ENCODE results near the gene SPG11.
"Not testable (repeated sequence)": the region's sequence is repeated elsewhere in the genome, so short reads cannot be mapped to it uniquely, and the experiment has no call there.

Gene SPG11

DNA sequence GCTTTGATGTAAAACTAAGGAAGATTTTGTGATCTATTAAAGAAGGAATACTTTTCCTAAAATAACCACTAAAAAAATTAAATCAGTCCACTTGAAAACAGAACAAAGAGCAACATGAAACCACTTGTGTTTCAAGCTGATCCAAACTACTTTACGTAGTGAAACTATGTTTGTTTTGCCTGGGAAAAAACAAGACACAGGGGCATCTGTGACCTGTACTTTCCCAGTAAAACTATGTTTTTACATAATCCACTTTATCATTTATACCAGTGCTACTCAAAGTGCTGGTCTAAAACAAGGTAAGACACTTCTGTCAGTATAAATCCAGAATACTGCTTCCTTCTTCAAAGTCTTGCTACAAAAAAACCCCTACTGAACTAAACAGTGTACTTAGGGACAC is 56.7 kb downstream of the SPG11 start:
- DNase-seq (ENCODE audit: low spot score), result no peak

DNA sequence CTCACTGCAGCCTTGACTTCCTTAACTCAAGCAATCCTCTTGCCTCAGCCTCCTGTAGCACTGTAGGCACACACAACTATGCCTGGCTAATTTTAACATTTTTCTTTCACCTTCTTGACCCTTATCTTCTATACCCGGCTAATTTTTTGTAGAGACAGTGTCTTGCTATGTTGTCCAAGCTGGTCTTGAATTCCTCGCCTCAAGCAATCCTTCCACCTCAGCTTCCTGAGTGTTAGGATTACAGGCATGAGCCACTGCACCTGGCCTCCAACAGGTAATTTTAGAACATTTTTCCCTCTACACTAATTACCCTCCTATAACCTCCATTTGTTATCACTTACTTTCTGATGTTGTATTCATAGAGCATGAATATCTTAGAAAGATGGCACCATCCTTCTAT is 60.3 kb downstream of the SPG11 start:
- no peak for DNase-seq (ENCODE audit: low spot score)

DNA sequence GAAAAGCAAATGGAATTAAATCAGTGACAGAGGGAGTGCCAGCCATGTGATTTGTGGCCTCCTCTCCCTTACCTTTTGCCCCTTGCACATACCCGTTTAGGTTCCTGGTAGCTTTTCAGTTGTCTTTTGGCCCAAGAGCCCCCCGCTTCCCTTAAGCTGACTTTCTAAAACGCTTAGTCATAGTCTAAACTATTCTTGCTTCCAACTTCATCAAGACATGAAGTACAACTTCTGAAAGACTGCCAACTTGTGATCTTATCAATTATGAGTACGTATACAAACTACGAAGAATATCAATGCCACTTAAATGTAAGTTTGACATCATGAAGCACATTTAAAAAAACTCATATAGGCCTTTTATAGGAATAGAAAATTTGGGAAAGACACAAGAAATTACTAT is 64.6 kb downstream of the SPG11 start:
- no peak for DNase-seq (ENCODE audit: low spot score)

DNA sequence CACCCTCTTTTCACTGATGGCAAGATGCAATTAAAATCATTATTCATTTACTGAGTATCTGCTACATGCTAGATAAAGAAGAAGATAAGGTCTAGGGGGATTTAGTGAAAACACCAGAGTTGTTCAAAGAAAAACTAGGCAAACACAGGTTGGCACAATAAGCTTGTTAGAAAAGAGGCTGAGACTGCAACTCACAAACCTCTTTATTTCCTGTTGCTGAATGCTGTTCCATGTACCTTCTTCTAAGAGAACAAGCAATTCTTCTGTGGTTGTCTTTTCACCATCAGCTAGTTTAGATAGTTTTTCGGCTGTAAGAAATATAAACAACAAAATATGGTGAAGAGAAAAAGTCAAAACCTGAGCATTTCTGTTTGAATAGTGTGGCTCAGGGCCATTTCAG is 65.4 kb downstream of the SPG11 start:
- DNase-seq (ENCODE audit: low spot score), result no peak

DNA sequence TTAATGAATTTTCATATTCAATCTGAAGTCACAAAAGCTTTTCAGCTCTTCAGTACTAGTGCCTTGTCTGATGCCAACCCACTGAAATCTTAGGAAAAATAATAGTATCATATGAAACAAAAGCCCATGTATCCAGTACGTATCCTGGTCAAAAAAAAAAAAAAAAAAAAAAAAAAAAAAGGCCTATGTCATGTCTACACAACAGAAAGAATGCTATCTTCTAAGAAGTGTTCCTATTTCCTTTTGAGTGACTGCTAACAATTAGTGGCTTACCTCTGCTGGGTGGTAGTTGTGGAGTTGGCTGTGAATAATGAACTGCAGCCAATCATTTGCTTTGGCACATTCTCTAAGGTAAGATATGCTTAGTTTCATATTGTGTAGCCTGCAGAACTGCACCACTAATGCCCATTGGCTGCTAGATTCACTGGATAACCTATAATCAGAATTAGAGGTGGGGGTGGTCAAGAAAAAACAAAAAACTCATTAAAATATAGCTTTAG is 66.9 kb downstream of the SPG11 start:
- no peak for DNase-seq (ENCODE audit: low spot score)

DNA sequence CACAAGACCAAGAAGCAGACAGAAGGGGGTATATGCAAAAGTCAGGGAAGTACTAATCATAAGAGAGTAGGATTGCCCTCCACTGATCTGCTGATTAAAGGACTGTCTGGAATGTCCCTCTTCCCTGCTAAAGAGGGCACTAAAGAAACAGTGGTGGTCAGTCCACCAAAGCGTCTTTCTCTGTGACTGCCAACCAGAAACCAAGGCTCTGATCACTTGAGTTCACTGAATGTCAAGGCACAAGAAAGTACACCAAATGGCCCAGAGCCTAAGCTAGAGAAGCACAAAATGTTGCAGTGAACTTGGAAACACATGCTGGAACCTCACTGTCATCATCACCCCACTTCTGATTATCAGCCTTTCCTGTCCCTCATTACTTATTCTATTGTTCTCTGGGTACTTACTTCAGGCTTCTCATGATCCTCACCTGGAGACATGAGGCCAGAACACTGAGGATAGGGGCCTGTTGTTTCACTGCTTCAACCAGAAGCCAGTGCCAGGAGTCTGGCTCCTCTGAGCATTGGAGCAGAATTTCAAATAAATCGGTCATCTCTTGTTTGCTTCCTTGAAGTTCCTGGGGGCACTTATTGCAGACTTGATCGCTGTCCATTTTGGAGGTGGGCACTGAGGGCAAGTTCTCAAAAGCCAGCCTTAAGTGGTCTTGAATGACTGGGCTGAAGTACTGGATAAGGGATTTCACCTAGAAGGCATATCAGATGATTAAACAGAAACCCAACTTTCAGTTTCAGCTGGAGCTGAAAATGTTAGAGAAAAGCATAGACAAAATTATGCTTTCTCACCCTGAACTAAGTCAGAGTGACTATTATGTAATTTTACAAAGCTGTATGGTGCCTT is 67.6 kb downstream of the SPG11 start:
- no peak for DNase-seq (ENCODE audit: low spot score)

DNA sequence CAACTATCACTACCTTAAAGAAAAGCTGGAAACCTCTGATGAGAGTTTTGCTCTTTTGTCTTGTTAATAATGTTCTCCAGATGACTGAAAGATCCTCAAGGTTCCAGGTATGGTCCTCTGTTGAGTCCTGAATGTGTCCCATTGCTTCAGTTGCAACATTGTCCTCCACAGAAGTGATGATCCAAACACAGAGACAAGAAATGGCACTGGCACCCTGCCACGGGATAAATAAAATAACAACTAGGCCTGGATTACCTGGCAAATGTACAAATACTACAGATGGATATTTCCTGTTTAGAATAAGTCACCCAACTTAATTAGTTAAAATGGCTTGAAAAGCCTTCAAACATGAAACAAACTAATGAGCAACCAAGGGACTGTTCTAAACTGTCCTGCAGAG is 68.2 kb downstream of the SPG11 start:
- DNase-seq (ENCODE audit: low spot score), result no peak

DNA sequence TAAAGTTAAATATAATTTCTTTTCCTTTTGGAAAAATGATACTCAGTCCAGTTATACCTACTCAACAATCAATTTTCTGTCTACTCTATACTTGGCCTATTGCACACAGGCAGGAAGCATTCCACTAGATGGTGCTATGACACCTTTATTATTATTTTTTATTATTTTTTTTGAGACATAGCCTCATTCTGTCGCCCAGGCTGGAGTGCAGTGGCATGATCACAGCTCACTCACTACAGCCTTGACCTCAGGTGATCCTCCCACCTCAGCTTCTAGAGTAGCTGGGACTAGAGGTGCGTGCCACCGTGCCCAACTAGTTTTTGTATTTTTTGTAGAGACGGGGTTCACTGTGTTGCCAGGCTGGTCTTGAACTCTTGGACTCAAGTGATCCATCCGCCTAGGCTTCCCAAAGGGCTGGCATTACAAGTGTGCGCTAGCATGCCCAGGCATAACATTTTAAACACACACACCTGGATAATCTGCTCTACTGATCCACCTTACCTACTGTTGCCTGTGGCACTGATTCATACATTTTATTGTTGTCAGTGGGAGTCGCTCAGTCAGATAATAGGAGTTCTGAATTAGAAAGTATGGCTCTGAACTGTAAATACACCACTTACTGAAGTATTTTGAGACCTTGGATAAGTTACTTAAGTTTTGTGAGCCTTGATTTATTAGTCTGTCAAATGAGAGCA is 70.3 kb downstream of the SPG11 start:
- no peak for DNase-seq (ENCODE audit: low spot score)

DNA sequence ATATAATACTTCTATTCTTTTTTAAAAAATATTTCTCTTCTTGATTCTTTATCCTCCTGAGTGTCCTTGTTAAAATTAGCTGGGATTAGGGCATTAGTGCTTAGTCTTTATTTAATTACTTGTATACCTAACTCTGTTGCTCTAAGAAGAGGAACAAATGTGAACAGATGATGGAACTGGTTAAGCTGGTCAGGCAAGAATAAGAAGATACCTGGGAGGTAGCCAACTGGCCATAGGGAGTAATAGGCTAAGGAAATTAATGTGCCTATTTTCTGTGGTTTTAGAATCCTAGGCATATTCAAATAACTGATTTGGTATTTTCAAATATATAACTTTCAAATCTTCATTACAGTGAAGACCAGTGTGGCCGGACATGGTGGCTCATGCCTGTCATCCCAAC is 72.1 kb downstream of the SPG11 start:
- no peak for DNase-seq (ENCODE audit: low spot score)

DNA sequence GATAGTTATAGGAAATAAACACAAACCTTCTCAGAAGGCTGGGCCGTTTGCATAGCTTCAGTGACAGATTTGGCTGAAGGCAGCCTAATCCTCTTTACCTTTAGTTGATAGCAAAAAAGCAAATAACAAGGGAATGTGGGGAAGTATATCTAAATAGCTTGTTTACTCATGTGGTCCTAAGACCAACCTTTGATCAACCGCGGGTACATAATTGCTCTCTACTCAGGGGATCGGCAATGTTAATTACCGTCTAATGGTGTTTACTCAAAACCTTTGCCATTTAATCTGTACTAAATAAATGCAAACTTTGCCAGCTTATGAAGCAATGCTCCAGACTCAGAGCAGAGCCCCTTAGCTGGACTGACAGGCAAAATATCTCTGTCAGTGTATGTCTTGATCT is 74.9 kb downstream of the SPG11 start:
- no peak for DNase-seq (ENCODE audit: low spot score)

DNA sequence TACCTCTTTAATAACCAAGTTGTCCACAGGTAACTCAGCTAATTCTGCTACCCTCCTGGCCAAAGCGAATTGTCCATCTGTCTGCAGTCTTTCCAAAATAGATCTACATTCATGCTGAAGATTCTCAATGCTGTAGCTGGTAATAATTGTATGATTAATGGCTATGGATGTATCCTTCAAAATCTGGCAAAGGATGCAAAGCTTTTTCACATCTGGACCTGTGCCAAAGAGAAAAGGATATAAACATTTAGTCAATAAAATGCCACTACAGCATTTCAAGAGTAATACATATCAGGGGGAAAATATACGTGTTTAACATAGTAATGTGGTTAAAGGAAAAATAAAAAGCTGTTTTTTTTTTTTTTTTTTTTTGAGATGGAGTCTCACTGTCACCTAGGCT is 77.8 kb downstream of the SPG11 start:
- no peak for DNase-seq (ENCODE audit: low spot score)

DNA sequence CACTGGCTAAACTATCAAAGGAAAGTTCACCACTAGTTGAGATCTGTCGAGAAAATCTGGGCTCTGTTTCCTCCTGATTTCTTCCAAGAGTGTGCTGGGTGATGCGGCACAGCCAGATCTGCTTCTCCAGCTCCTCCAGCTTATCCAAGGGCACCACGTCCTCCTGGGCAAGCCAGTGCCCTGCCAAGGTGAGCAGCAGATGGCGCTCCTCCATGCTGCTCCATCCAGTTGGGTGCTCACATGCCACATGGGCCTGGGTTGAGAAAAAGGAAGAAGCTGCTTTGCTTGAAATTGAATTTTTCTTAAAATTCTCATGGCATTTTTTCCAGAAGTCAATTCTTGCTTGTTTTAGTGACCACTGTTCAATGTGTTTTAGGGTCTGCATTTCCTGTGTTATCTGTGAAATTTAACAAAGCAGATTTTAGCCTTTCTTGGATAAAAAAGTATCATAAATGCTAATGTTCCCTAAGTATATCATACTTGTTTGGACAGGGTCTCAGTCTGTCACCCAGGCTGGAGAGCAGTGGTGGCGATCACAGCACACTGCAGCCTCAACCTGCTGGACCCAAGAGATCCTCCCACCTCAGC is 79.2 kb downstream of the SPG11 start:
- DNase-seq (ENCODE audit: low spot score), result no peak

DNA sequence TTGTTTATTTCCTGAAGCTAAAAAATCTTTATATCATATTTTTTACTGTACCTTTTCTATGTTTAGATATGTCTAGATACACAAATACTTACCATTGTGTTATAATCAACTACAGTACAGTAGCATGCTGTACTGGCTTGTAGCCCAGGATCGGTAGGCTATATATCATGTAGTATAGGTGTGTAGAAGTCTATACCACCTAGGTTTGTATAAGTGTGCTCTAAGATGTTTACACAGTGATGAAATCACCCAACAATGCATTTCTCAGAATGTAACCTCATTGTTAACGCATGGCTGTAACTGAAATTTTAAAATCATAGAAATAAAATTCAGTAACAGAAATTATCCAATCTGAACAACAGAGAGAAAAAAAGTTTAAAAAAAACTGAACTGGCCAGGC is 83.4 kb downstream of the SPG11 start:
- DNase-seq (ENCODE audit: low spot score), result no peak

DNA sequence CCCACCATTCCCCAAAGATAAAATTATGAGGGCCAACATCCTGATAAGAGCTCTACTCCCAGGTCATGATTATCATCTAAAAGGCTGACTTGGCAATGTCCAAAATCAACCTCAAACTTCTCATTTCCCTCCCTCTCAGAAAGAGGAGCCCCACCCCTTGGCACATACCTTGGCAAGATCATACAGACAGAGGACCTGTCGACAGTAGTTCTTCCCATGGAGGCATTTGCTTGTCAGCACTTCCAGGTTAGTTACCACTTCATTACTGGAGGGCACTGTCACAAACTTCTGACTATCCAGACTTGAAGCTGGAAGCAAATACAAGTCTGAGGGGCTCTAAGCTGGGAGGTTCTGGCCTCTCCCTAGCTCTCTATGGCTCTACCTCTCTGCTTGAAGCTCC is 88.7 kb downstream of the SPG11 start:
- DNase-seq (ENCODE audit: low spot score), result no peak

DNA sequence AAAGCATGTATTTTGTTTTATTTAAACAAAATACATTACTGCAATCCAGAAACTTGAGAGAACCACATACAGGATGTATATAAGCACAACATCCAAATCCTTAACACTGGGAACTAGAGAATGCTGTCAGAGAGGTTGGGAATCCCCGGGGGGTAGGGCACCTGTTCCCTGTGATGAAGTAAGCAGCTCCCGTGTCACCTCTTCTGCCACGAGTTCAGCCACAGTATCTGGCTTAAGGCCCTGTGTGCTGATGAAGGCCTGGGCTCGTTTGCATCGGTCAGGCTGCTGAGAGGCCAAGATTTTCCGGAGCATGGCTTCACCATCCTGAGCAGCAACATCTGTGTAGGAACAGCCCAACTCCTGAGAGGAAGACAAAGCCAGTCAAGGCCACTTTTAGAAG is 90.1 kb downstream of the SPG11 start:
- no peak for DNase-seq (ENCODE audit: low spot score)

DNA sequence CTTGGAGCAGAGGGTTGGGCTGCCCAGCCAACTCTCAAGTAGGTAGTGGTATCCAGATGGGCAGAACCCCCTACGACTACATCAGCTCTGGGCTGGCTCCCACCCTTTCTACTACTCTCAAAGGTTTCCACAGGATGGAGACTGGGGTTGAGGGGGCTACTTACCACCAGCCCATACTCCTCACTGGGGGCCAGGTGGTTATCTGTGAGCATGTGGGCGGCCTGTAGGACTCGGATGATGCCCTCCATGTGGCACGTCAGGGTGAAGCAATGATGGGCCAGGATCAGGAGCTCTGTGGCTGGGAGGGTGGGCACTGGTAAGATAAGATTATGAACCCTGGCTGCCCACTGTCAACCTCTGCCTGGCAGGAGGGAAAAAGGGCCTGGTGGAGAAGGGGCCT is 93.1 kb downstream of the SPG11 start:
- no peak for DNase-seq (ENCODE audit: low spot score)

DNA sequence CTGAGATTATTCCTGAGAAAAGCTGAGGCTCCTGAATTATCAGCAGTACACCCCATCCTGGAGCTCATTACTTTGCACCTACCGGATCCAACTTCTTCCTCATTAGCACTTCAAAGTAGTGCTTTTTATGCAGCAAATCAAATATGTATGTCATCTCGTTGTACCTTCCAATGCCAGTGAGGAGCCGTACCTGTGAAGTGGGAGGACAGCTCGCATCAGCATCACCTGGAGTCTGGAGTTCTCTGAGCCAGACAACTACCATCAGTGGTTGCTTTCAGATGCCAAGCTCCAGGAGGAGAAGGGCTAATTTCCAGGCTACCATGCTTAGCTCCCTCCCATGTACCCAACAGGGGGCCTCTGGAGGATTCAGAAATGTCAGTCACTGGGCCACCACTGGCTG is 94.1 kb downstream of the SPG11 start:
- DNase-seq (ENCODE audit: low spot score), result no peak

DNA sequence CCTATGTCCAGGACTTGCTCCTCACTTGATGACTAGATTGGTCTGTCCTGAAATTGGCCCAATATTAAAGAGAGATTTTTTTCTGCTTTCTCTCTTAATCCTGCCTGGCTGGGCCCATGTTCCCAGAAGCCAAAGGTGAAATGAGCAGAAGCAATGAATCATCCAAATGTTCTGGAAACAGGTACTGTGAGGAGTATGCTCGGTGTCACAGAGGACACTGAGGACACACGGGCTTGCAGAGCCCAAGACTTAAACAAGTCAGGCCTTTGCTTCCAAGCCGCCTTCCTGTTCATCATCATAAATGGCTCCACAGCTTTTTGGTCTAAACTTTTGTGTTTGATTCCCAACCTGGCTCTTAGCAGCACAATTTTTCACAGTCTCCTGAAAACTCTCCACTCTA is 95.1 kb downstream of the SPG11 start:
- no peak for DNase-seq (ENCODE audit: low spot score)

DNA sequence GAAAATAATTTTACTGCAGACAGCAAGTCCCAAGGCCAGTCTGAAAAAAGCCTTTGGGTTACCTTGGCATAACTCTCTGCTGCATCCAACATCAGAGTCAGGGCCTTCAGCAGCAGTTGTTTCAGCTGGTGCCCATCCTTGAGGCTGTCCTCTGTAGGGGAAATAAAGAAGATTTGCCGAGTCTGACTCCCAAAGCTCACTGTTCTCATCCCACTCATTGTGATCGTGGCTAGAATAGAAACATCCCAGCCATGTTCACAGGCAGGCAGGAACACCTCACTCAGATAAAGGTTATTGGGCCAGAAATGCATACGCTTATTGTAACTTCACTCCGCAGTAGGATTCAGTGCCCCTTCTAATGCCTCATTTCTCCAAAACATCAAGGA is 97.3 kb downstream of the SPG11 start:
- no peak for DNase-seq (ENCODE audit: low spot score)

DNA sequence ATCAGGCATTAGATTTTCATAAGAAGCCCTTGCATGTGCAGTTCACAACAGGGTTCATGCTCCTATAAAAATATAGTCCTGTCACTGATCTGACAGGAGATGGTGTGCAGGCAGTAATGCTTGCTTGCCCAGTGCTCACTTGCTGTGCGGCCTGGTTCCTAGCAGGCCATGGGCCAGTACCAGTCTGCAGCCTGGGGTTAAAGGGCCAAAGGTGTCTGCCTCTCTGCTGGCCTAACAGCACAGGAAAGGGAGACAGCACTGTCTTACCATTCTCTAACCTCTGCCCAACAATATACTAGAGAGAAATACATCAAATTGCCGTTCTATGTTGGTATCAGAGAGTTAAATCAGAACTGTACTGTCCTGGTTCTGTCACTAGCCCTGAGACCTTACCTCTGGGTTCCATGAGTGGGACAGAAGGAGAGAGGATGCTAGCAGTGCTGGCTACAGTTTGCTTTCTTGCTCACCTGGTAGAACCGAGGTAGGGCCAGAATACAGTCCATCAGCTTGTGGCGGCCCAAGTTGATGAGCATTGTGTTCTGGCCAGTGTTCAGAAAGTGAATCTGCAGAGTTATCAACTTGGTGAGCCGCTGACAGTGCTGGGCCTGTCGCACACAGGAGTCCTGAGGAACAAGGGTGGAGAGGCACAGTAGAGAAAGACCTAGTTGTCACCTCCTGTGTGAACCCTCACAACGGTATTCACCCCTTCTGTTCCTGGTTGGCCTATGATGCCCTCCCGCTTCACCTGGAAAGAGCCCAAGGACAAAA is 97.9 kb downstream of the SPG11 start:
- DNase-seq (ENCODE audit: low spot score), result no peak

DNA sequence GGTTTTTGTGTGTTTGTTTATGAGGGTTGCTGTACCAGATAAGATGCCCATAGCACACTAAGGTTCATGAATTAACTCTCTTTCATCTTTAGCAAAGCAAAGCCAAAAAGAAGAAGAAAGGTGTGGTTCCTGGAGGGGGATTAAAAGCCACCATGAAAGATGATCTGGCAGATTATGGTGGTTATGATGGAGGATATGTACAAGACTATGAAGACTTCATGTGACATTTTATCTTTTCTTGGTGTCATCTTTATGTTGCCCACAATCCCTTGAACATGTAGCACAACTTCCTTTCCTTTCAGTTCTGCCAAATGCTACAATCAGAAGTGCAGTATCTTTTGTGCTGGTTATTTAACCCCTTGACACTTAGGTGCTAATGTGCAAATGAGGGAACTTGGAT is 102.5 kb downstream of the SPG11 start:
- DNase-seq (ENCODE audit: low spot score), result not testable (repeated sequence)

DNA sequence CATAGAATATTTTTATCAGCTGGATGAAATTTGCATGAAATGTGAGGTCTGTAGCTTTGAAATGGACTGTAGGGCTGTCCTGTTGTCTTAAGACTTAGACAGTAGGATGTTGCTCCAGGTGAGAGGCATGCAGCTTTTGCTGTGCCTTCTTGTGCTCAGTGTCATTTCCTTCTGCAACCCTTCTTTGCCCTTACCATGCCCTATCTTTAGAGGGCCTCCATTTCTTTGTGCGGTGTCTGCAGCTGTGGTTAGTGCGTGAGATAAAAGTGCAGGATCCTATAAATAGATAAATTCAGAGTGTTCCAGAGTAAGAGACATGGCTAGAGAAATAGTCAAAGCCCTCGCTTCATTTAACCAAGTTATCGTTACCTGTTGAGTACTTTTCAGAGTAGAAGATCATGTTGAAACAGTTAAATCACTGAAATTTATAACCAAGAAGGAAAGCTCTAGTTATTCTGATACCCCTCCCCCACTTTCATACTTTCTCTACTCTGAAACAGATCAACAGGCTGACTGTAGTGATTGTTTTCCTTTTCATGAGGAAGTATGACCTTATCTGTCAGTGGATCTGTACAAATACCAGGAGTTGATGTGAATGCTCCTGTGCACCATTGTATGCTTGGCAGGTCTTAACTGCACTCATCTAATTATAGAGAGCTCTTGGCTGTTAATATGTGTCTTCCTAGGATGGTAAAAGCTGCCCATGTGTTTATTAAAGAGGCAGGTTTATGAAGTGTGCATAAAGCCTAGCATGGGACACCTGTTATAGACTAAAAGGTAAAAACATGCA is 108.3 kb downstream of the SPG11 start:
- no peak for DNase-seq (ENCODE audit: low spot score)
